GM18909 (cell line): ENCODE data around the gene GABRR3.

ENCODE experiments used
- ATAC-seq: cut with Tn5 transposase; IDR thresholded peaks from one replicate; pipeline ENCODE4 v1.9.1; 2021; ENCODE audit warnings: mild to moderate bottlenecking; ENCODE audit not compliant: unreplicated experiment, poor library complexity

Gene GABRR3

GRCh38 chr3:97959872-97960271 is 75.2 kb downstream of the GABRR3 start:
- no peak for ATAC-seq

- no peak for ATAC-seq
Observed at GRCh38 chr3:97958796-97959195, 76.3 kb downstream of the GABRR3 start.

GRCh38 chr3:97958396-97958795 is 76.7 kb downstream of the GABRR3 start:
- ATAC-seq = no peak

- ATAC-seq = no peak
Observed at GRCh38 chr3:97957617-97958311, 77.4 kb downstream of the GABRR3 start.

DNA sequence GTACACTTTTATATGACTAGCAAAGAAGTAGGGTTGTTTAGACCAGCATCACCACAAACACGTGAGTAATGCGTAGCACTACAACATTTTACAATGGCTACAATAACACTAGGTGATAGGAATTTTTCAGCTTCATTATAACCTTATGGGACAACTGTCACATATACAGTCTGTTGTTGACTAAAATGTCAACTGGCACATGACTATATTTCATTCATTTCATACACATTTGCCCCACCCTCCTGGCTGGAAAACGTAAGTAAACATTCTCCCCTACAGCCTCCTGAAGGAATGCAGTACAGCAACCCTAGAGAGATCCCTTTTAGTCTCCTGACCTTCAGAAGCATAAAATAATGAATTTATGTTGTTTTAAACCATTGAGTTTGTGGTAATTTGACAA is 79.1 kb downstream of the GABRR3 start:
- ATAC-seq = no peak

DNA sequence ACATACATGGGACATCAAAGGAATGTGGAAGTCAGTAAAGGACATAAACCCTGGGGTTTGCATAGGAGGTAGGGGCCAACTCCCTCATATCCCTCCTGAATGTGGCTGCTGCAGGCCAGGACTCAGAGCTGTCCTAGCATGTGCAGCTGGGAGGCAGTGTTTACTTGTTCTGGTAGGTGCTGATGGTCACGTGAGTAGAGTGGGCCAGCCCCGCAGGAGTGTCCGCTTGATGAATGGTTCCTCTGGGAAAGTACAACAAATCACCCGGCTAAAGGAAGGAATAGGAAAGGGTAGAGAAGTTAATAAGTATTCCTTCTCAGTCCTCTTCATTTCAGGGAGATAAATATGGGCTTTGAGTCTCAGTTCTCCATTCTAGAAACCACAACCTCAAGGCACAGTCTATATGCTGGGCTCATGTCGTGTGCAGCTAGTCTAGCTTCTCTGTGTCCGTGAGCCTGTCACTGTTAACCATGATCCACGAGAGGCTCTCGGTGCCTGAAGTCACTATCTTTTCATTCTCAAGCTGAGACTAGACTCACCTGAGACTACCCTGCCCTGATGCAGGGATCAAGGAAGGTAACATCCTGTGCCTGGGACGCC is 80.8 kb downstream of the GABRR3 start:
- ATAC-seq = peak; percentile 61

- no peak for ATAC-seq
Observed at GRCh38 chr3:97952872-97953271, 82.2 kb downstream of the GABRR3 start.

GRCh38 chr3:97952280-97952679 is 82.8 kb downstream of the GABRR3 start:
- no peak for ATAC-seq

- ATAC-seq = no peak
Observed at GRCh38 chr3:97950360-97950759, 84.8 kb downstream of the GABRR3 start.

DNA sequence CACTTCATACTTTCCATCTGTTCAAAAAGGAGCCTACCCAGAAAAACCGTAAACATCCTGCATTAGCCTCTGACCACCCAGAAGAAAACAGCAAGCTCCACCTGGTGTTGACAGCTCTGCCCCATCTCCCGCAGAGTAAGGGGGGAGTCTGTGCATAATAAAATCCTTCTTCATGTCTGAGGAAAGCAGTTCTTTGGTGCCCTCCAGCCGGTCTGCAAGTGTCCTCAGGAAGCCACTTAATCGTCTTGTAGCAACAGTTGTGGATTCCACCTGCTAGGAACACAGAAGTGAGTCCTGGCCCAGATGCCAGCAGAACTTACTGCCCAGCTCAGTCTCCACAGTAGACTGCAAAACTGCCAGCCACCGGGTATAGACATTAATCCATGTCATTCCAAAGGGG is 85.4 kb downstream of the GABRR3 start:
- no peak for ATAC-seq

DNA sequence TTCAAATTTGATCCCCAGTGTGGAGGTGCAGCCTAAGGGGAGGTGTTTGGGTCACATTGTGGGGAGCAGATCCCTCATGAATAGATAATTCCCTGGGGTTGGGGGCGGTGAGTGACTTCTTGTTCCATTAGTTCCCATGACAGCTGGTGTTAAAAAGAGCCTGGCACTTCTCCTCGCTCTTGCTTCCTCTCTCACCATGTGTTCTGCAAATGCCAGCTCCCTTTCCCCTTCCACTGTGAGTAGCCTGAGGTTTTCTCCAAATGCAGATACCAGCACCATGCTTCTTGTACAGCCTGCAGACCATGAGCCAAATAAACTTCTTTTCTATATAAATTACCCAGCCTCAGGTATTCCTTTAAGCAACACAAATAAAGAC is 86.0 kb downstream of the GABRR3 start:
- ATAC-seq = no peak

DNA sequence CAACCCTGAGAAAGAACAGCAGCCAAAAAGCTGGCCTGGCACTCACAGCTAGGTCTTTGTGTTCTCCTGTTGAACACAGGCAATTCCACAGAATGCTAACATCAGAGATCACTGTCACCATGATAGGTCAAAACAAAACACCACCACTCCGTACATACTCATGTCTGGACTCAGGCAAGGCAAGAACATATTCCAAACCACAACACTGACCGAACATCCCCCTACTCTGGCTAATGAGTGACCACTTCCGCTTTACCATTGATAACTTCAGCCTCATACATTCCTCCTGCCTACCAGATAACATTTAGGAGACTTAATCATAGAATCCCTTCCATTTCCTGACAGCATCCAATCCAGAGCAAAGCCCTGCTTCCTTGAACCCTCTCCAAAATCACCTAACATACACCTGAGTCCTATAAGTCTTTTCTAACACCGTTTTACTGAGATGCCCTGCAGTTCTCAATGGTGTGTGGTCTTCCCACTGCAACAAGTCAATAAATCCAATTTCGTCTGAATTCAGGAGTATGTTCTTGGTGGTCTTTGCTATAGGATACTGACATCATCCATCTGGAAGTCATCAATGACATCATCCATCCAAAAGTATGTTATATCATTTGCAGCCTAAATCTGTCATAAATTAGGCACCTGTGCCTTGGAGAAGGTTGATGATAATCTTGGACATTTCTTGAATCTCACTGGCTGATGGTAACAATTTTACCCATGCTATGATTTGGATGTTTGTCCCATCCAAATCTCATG is 86.6 kb downstream of the GABRR3 start:
- no peak for ATAC-seq

DNA sequence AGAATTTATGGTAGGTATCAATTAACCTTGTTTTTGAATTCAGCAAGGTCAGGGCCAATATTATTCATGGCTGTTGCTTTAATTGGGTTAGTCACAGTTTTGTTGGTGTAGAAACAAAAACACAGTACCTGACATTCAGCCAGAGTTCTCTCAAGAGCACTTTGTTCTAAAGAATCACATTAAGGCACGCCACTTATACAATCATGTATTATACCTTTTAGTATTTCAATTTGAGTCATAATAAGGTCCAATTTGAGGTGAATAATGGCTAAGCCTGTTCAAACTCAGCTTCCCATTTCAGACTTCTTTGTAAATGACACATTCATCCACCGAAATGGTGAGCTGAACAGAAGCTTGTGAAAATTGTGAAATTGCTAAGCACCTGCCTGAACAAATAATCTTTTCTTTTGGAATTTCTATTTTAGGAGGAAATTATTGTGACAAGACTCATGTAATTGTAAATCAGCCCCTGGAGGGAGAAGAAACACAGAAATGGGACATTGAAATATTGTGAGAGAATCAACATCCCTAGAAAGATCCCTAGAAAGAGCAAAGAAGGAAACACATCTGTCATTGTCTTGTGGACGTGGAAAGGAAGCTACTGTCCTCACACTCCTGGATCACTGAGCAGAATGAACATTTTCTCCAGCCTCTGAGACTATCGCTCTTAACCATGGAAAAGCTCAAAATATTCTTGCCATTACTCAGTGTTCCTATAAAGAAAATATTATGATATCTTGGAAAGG is 92.1 kb downstream of the GABRR3 start:
- ATAC-seq = no peak

DNA sequence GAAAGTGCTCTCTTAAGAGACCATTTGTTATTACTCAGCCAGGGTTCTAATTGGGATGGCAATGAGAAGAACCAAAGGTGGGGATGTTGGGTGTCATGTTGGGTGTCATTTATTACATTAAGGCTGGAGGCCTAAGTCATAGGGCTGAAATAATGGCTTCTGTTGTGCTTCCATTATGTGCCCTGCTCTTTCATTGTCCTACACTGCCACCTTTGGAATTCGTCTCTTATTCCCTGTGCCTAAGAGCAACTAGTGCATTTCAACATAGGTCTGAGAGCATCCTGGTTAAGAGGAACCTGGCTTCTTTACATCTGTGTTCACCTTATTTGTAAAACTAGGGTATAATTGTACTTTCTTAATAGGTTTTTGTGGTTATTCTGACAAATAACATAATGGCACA is 95.1 kb downstream of the GABRR3 start:
- ATAC-seq = no peak

GRCh38 chr3:97939401-97939800 is 95.7 kb downstream of the GABRR3 start:
- ATAC-seq = no peak

DNA sequence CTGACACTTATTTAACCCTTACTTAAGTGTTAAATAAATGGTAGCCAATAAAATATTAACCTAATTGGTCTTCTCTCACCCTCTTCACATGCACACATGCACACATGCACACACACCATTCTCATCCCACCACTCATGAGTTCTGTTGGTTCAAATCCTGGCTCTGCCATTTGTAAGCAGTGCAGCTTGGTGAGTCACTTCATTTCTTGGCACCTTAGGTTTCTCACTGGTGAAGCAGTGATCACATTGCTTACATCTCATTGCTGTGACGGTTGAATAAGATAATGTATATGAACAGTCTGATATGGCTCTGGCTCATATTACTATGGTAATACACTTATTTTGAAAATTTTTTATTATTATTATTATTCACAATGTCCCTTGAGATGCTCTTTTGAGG is 96.7 kb downstream of the GABRR3 start:
- no peak for ATAC-seq

DNA sequence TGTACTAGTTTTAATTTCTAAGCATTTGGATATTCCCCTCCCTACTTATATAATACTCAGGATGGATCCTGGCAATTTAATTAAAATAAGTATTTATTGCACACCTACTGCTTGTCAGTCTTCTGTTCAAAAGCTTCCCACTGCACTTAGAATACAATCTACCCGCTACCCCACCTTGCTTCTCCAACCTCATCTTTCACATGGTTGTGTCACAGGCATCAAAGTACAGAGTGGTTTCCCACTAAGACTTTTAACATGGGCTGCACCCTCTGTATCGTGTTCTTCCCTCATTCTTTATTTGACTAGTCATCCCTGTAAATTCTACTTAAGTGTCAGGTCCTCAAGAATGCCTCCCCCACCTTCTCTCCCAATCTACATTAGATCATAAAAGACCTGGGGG is 97.9 kb downstream of the GABRR3 start:
- no peak for ATAC-seq

DNA sequence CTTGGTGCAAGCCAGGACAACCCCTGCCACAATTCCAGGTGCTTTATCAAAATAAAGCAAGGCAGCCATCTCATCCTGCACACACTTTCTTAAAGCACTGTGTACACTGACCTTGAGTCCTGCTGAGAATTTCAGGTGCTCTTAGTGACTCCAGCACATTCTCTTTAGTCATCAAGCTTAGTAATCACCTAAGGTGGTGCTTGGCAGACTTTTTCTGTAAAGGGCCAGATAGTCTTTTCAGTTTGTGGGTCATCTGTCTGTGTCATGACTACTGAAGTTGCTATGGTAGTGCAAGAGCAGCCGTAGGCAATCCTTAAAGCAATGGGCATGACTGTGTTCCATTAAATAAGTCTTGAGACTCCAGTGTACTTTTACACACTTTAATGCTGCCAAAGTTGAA is 99.3 kb downstream of the GABRR3 start:
- no peak for ATAC-seq
